Activated T-helper 1 cell treated with anti-CD3 and anti-CD28 coated beads, Interleukin-12 subunit alpha, Interleukin-12 subunit beta, Interleukin-2, Interleukin-4 antibody, amounts not matched to agents 30 ng/mL and 10 ng/mL and 1 ng/mL, durations not matched to agents 14 hours and 24 hours and 36 hours (primary cell): ENCODE results near the gene PTCD1. TPM values are rescaled to one million over a fixed set of nuclear protein-coding genes. Genes with fewer than 3 reads are reported as not detected.
A peak's percentile ranks its signal among the peaks of the same experiment; 100 is the strongest.

Experiments
- DNase-seq: peaks from one replicate; pipeline ENCODE4 v3.0.0; 2021; ENCODE audit warnings: low spot score
- H3K27ac Mint-ChIP-seq: one replicate; pipeline ENCODE4 v1.8.0; 2021; ENCODE audit warnings: mild to moderate bottlenecking, mixed read lengths
- H3K27me3 Mint-ChIP-seq: one replicate; pipeline ENCODE4 v1.8.0; 2022; ENCODE audit warnings: mild to moderate bottlenecking, moderate library complexity, mixed read lengths; ENCODE audit not compliant: insufficient read depth
- H3K36me3 Mint-ChIP-seq: one replicate; pipeline ENCODE4 v1.8.0; 2021; ENCODE audit warnings: low read depth, mixed read lengths
- H3K4me1 Mint-ChIP-seq: one replicate; pipeline ENCODE4 v1.8.0; 2021; ENCODE audit warnings: low read depth, mixed read lengths
- H3K4me3 Mint-ChIP-seq: one replicate; pipeline ENCODE4 v1.8.0; 2021; ENCODE audit warnings: mild to moderate bottlenecking, moderate library complexity, mixed read lengths
- H3K9me3 Mint-ChIP-seq: one replicate; pipeline ENCODE4 v1.8.0; 2021; ENCODE audit warnings: mixed read lengths
- intact Hi-C: fragments of 100-400 bp; cut with micrococcal nuclease; formaldehyde crosslinking; loops from one replicate; pipeline ENCODE4 v1.15.1; 2024
- total RNA-seq: library from RNA; stranded (reverse); gene quantifications from 2 replicates; pipeline ENCODE4 v1.2.3, GENCODE V29; 2022

PTCD1 gene
- total RNA-seq, 1 donor from 2014 or later: 16.0 TPM

DNA sequence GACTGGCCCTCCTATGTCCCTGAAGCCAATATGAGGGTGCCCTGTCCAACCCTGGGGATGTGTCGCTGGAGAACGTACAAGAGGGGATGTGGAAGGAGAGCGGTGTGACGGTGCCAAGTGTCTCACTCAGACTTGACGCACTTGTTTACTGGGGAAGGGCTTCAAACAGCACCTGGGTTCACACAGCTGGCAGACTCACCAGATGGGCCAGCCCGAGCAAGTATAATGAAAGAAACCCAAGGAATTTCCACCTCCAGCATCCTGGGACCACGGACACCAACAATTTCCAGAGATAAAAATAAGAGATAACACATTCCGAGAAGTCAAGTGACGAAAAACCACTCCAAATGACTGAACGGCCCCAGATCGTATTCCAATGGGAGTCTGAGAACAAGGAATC is 22.1 kb upstream of the PTCD1 start:
- no peak for DNase-seq
- H3K9me3 Mint-ChIP-seq: no peaks in the 10 kb centered on the region
- peaks cover 31% of the 10 kb centered on the region for H3K4me1 Mint-ChIP-seq
- peak overlapping the region; percentile 13 for H3K4me3 Mint-ChIP-seq
- intact Hi-C loops: no loop called here
- no peak overlapping the region for H3K27ac Mint-ChIP-seq
- no peaks in the 10 kb centered on the region for H3K27me3 Mint-ChIP-seq
- H3K36me3 Mint-ChIP-seq: peaks cover 49% of the 10 kb centered on the region

DNA sequence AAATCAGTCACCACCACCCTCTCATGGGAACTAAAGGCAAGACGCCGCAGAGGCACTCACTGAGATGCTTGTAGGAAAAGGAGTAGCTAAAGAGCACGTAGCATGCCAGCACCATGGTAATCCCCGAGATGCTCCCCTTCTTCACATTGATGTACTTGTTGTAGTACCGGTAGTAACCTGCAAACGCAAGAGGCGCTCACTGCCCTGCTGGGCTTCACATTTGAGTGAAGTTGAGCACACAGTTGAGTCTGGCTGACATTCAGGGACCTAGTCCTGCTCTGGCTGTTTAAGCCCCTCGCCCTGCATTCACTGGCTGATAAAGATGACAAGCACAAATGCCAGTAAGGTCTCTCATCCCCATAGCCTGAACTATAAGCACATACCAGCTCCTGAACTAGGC is 20.5 kb upstream of the PTCD1 start:
- Mint-ChIP-seq H3K36me3 (peaks cover 45% of the 10 kb centered on the region), H3K9me3 (no peaks in the 10 kb centered on the region), H3K4me1 (peaks cover 19% of the 10 kb centered on the region)

DNA sequence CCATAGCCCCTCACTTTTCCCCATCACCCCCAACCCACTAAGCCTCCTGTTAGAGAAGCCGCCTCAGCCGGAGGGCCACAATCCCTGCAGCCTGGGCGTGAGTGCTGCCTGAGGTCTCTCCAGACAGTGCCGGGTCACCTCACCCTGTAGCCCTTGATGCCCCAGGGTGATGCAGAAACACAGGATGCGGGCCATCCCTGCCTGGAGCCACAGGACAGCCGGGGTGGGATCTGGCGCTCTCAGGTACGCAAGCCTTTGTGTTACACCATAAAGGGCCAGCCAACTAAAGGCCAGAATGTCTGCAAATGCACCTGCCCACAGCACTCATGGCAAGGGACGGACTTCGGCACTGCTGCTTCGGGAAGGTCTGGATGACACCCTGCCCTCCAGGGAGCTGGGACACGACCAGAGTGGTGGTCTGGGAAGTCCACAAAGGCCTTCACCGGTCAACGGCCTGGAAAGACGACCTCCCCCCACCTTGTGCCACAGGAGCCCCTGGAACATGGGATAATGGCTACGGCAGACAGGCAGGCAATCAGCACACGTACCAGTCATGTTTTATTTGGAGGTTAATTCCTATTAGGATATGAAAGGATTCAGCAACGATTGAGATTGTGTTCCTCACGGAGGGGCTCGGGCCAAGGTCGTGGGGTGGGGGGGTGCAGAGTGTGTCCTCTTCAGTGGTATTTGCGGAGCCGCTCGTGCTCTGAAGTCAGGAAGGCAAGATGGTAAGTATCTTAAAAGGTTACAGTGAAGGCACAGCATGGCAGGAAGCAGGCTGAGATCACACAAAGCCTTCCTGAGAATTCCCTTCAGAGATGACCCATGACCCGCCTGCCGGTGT is 19.3 kb upstream of the PTCD1 start:
- intact Hi-C loops: no loop called here
- Mint-ChIP-seq H3K4me1 (peaks cover 14% of the 10 kb centered on the region), H3K27me3 (no peaks in the 10 kb centered on the region), H3K4me3 (no peak overlapping the region), H3K9me3 (no peaks in the 10 kb centered on the region), H3K27ac (no peak overlapping the region), H3K36me3 (peaks cover 46% of the 10 kb centered on the region)
- DNase-seq: no peak

More for the DNA sequence above, 20.5 kb upstream of the PTCD1 start:
- Mint-ChIP-seq H3K27ac (no peak overlapping the region), H3K27me3 (no peaks in the 10 kb centered on the region), H3K4me3 (no peak overlapping the region)
- no peak for DNase-seq
- intact Hi-C loops: no loop called here

DNA sequence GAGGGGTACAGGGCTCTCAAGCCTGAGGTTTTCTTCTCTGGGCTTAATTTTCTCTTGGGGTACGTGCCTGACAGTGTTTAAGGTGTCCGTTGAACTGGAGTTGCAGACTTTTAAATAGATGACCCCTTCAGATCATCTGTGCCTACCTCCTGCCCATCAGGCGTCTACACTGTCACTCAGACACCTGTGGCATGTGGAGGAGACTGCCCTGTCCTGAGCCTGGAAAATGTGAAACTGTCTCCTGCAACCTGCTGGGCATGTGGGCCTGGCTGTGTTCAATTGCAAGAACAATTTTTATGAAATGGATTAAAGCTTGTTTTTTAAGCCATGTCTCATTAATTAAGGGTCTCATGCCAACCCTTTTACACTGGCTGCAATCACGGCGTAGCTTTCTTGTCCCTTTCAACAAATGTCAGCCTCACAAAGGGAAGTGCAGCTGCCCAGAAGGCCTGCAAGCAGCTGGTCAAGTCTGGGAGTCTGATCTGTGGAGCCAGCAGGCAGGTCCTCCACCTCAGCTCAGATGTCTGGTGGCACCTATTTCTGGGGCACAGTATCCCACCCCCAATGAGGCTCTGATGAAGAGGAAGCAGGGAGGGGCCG is 18.6 kb upstream of the PTCD1 start:
- Mint-ChIP-seq H3K4me3 (no peak overlapping the region), H3K9me3 (no peaks in the 10 kb centered on the region), H3K4me1 (peaks cover 14% of the 10 kb centered on the region), H3K36me3 (peaks cover 44% of the 10 kb centered on the region), H3K27ac (no peak overlapping the region), H3K27me3 (no peaks in the 10 kb centered on the region)
- intact Hi-C loops: no loop called here
- DNase-seq: no peak

DNA sequence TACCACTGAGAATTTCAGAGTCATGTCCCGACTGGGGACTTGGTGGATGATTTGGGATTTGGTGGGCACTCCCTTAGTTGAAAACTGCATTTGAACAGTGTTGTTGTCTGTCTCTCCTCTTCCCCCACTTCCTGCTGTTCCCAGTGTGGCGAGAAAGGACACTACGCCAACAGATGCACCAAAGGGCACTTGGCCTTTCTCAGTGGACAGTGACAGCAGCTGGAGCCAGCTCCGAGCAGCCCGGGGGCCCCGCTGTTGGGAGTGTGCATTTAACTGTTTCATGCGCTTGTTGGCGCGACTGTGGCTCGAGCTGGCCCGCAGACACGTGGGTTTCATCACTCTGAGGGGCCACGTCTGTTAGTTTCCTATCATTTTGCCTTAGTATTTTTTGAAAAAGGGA is 17.7 kb upstream of the PTCD1 start:
- intact Hi-C loops: no loop called here
- no peak for DNase-seq
- no peak overlapping the region for H3K27ac Mint-ChIP-seq
- peaks cover 14% of the 10 kb centered on the region for H3K4me1 Mint-ChIP-seq
- H3K27me3 Mint-ChIP-seq: no peaks in the 10 kb centered on the region
- H3K9me3 Mint-ChIP-seq: no peaks in the 10 kb centered on the region
- no peak overlapping the region for H3K4me3 Mint-ChIP-seq
- peaks cover 42% of the 10 kb centered on the region for H3K36me3 Mint-ChIP-seq

DNA sequence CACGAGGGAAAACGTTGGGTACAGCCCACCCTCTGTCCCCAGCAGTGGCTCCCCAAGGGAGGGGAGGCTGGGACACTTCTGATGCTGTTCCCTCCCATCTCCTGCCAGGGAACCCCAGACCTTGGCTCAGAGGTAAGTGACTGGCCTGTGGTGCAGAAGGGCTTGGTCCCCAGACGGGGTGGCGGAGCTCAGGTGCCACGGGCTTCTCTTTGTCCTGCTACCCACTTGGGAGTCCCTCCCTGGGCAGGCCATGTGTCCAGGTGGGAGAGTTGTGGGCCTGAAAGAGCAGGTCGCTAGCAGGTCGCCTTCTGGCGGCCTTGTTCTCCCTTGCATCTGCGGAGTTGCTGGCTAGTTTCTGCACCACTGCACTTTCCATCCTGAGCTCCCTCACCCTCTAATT is 17.3 kb upstream of the PTCD1 start:
- peaks cover 13% of the 10 kb centered on the region for H3K4me1 Mint-ChIP-seq
- no peak overlapping the region for H3K27ac Mint-ChIP-seq
- no peaks in the 10 kb centered on the region for H3K27me3 Mint-ChIP-seq
- DNase-seq: no peak
- no peaks in the 10 kb centered on the region for H3K9me3 Mint-ChIP-seq
- no peak overlapping the region for H3K4me3 Mint-ChIP-seq
- intact Hi-C loops: no loop called here
- H3K36me3 Mint-ChIP-seq: peaks cover 43% of the 10 kb centered on the region

DNA sequence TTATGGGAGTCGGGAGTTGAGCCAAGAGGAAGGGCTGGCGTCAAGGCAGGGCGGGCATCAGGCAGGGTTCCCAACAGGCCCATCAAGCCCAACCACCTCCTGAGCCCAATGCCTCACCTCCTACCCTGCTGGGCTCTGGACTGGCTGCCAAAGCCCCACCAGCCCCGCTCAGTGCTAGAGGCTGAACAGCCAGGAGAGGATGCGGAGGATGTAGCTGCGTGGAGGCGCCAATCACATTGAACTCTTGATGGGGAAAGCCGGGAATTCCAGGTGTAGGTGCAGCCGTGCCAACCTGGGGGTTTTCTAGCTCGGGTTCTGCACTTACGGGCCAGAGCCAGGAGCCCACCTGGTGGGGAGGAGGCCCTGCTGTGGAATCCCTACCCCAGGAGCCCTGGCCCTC is 14.5 kb upstream of the PTCD1 start:
- no peak for DNase-seq
- H3K4me1 Mint-ChIP-seq: no peaks in the 10 kb centered on the region
- no peak overlapping the region for H3K4me3 Mint-ChIP-seq
- intact Hi-C loops: no loop called here
- H3K27me3 Mint-ChIP-seq: no peaks in the 10 kb centered on the region
- peaks cover 37% of the 10 kb centered on the region for H3K36me3 Mint-ChIP-seq
- no peaks in the 10 kb centered on the region for H3K9me3 Mint-ChIP-seq
- H3K27ac Mint-ChIP-seq: no peak overlapping the region

DNA sequence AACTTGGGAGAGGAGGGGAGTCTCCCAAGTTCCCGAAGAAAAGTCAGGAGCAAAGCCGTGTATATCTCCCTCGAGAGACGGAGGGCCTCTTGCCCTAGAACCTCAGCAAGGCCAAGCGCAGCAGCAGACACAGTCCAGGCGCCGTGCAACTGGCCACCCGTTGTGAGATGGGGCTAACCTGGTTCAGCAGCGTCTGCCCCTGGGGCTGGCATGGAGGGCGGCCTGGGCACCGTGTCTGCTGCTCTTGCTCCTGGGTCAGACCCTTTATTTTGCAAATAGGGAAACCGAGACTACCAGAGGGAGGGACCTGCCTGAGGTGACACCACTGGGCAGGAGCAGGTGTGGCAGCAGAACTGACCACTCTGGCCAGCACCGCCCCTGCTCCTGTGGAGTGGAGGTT is 13.9 kb upstream of the PTCD1 start:
- no peak overlapping the region for H3K27ac Mint-ChIP-seq
- no peaks in the 10 kb centered on the region for H3K27me3 Mint-ChIP-seq
- H3K9me3 Mint-ChIP-seq: no peaks in the 10 kb centered on the region
- H3K4me3 Mint-ChIP-seq: no peak overlapping the region
- no peaks in the 10 kb centered on the region for H3K4me1 Mint-ChIP-seq
- peaks cover 39% of the 10 kb centered on the region for H3K36me3 Mint-ChIP-seq
- intact Hi-C loops: no loop called here
- no peak for DNase-seq

DNA sequence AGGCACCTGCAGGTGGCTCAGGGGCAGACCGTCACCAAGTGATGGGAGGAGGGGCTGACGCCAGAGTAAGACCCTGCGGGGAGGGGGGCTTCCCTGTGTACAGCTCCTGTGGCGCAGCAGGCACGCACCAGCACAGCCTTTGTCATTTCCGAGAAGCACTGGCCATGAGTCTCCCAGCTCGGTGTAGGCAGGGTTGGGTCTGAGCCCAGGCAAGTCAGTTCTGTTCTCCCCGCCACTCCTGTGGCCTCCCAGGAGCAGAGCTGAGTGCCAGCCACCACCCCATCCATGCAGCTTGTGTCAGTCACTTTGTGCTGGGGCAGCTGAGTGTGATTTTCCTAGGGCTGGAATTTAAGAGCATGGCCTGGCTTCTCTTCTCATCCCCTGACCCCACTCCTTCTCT is 13.3 kb upstream of the PTCD1 start:
- no peak overlapping the region for H3K4me3 Mint-ChIP-seq
- no peaks in the 10 kb centered on the region for H3K9me3 Mint-ChIP-seq
- no peaks in the 10 kb centered on the region for H3K27me3 Mint-ChIP-seq
- peaks cover 38% of the 10 kb centered on the region for H3K36me3 Mint-ChIP-seq
- intact Hi-C loops: no loop called here
- DNase-seq: no peak
- no peak overlapping the region for H3K27ac Mint-ChIP-seq
- H3K4me1 Mint-ChIP-seq: no peaks in the 10 kb centered on the region

DNA sequence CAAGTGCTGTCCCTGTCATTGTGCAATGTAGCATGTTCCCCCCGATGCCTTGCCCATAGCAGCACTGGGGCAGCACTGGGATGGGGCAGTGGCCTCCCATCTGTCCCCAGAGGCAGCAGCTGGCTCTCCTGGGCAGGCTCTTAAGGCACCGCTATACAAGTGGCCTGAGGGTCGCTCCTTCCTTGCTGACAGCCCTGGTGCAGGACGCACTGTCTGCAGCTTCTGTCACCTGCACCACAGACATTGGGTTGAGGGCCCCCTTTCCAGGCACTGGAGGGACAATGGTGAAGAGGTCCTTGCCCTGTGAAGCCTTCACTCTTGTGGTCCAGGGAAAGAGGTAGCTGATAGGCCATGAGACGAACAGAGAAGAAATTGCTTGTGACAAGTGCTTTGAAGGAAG is 10.7 kb upstream of the PTCD1 start:
- H3K4me1 Mint-ChIP-seq: no peaks in the 10 kb centered on the region
- intact Hi-C loops: no loop called here
- H3K4me3 Mint-ChIP-seq: no peak overlapping the region
- no peaks in the 10 kb centered on the region for H3K27me3 Mint-ChIP-seq
- H3K36me3 Mint-ChIP-seq: peaks cover 45% of the 10 kb centered on the region
- H3K9me3 Mint-ChIP-seq: no peaks in the 10 kb centered on the region
- no peak overlapping the region for H3K27ac Mint-ChIP-seq
- DNase-seq: no peak

DNA sequence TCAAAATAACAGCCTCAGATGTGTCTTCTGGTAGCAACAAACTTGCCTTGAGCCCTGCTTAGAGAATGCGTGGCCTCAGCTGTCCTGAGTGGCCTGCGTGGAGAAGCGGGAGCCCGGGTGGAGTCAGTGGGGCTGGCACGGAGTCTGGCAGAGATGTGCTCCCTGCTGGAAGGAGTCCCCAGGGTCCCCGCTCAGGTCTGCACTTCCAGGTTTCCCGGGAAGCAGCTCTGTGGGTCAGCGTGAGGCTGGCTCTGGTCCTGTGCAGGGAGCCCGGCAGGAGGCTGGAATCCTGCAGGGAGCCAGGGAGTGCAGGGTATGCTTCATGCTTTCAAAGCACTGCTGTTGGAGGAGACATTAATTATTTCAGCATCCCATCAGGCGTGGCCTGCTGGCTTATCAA is 10.3 kb upstream of the PTCD1 start:
- H3K36me3 Mint-ChIP-seq: peaks cover 43% of the 10 kb centered on the region
- H3K4me1 Mint-ChIP-seq: no peaks in the 10 kb centered on the region
- H3K27ac Mint-ChIP-seq: no peak overlapping the region
- no peaks in the 10 kb centered on the region for H3K27me3 Mint-ChIP-seq
- H3K4me3 Mint-ChIP-seq: no peak overlapping the region
- DNase-seq: no peak
- H3K9me3 Mint-ChIP-seq: no peaks in the 10 kb centered on the region
- intact Hi-C loops: no loop called here

DNA sequence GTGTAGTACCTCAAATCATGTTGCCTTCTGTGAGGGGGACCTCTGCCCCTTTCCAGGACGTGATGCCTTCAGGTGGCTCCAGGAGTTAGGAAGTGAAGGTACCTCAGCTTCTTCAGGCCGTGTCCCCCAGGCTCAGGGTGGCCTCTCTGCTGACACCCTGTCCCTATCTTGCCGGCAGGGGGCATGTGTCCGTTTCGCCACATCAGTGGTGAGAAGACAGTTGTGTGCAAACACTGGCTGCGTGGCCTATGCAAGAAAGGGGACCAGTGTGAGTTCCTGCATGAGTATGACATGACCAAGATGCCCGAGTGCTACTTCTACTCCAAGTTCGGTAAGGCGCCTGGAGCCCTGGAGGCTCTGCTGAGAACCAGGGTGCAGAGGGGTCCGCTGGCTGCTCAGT is 9.3 kb upstream of the PTCD1 start:
- no peak for DNase-seq

DNA sequence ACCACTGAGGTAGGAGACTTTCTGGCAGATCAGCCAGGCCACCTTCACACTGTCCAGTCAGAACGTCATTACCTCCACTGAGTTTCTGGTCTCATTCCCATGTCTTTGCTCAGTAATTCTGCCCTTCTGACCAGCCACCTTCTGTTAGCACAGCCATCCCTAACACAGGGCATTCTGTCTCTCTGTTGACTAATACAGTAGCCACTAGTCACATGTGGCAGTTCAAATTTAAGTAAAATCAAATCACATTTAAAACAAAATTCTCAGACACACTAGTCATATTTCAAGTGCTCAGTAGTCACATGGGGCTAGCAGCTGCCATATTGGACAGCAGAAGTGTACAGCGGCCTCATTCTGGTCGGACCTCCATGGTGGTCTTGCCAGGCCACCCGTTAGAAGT is 7.5 kb upstream of the PTCD1 start:
- no peak overlapping the region for H3K27ac Mint-ChIP-seq
- no peaks in the 10 kb centered on the region for H3K27me3 Mint-ChIP-seq
- H3K4me1 Mint-ChIP-seq: peaks cover 12% of the 10 kb centered on the region
- no peaks in the 10 kb centered on the region for H3K9me3 Mint-ChIP-seq
- no peak overlapping the region for H3K4me3 Mint-ChIP-seq
- no peak for DNase-seq
- intact Hi-C loops: no loop called here
- H3K36me3 Mint-ChIP-seq: peaks cover 49% of the 10 kb centered on the region

More for the DNA sequence above, 9.3 kb upstream of the PTCD1 start:
- H3K9me3 Mint-ChIP-seq: no peaks in the 10 kb centered on the region
- H3K4me3 Mint-ChIP-seq: no peak overlapping the region
- peaks cover 44% of the 10 kb centered on the region for H3K36me3 Mint-ChIP-seq
- intact Hi-C loops: no loop called here
- H3K27ac Mint-ChIP-seq: no peak overlapping the region
- no peaks in the 10 kb centered on the region for H3K27me3 Mint-ChIP-seq
- peaks cover 5% of the 10 kb centered on the region for H3K4me1 Mint-ChIP-seq
